SK-N-SH (cell line): ENCODE results near the gene ZNF385A. TPM values are rescaled to one million over a fixed set of nuclear protein-coding genes. Genes with fewer than 3 reads are reported as not detected.

Source experiments
- CTCF ChIA-PET: fragments of 300-600, 350-600 bp; formaldehyde crosslinking; extraction: SDS; loops from one replicate; lab custom pipeline; 2021; lab: Yijun Ruan, JAX
- POLR2A ChIA-PET: fragments of 350-600 bp; sonication (Branson Sonifier 250); formaldehyde crosslinking; extraction: SDS; loops from one replicate; lab custom pipeline; 2020; ENCODE audit warnings: antibody characterized with exemption, inconsistent platforms; lab: Yijun Ruan, JAX
- DNase-seq: peaks from one replicate; pipeline ENCODE4 v3.0.0; 2012
- H2AFZ ChIP-seq: fragments of 200-600 bp; sonication (generic); 2 replicates; pipeline ENCODE4 v1.8.1; 2016; ENCODE audit warnings: antibody characterized with exemption, mild to moderate bottlenecking, low read depth
- H3F3A ChIP-seq: fragments of 200-600 bp; sonication (generic); replicated peaks from 2 replicates; pipeline ENCODE3; 2016; ENCODE audit warnings: antibody characterized with exemption, mild to moderate bottlenecking; ENCODE audit not compliant: insufficient read depth
- H3K27ac ChIP-seq, 2 experiments: fragments of 200-500 bp in 1 of 2; fragments of 200-600 bp in 1 of 2; sonication (Bioruptor generic) in 1 of 2; sonication (generic), shearing (Covaris generic) in 1 of 2; 2 replicates each; pipeline versions ENCODE4 v1.5.1 to v1.6.1; 2014 to 2016; ENCODE audit warnings: low read depth in 2 of 2, inconsistent platforms in 1 of 2, low read length in 1 of 2, mild to moderate bottlenecking in 1 of 2, mixed read lengths in 1 of 2
- H3K27me3 ChIP-seq: fragments of 200-600 bp; sonication (generic), shearing (Covaris generic); 2 replicates; pipeline ENCODE4 v1.6.1; 2016; ENCODE audit warnings: mixed run types; ENCODE audit not compliant: insufficient read depth
- H3K36me3 ChIP-seq, 2 experiments: fragments of 200-500 bp in 1 of 2; fragments of 200-600 bp in 1 of 2; sonication (Bioruptor generic) in 1 of 2; sonication (generic) in 1 of 2; replicated peaks in 1 of 2; 2 replicates each; pipeline versions ENCODE3 to v1.5.1; 2014 to 2016; ENCODE audit warnings: low read length in 1 of 2, mild to moderate bottlenecking in 1 of 2; ENCODE audit not compliant: insufficient read depth in 2 of 2, control insufficient read depth in 1 of 2
- H3K4me1 ChIP-seq, 2 experiments: fragments of 200-500 bp in 1 of 2; fragments of 200-600 bp in 1 of 2; sonication (Bioruptor generic) in 1 of 2; sonication (generic), shearing (Covaris generic) in 1 of 2; 2 replicates each; pipeline versions ENCODE4 v1.5.1 to v1.6.1; 2014 to 2016; ENCODE audit warnings: low read depth in 1 of 2, low read length in 1 of 2, mixed run types in 1 of 2; ENCODE audit not compliant: insufficient read depth in 2 of 2, control insufficient read depth in 1 of 2
- H3K4me2 ChIP-seq: fragments of 200-600 bp; sonication (generic), shearing (Covaris generic); 2 replicates; pipeline ENCODE4 v1.6.1; 2017; ENCODE audit warnings: mixed run types
- H3K4me3 ChIP-seq, 2 experiments: fragments of 200-500 bp in 1 of 2; fragments of 200-600 bp in 1 of 2; sonication (Bioruptor generic) in 1 of 2; sonication (generic), shearing (Covaris generic) in 1 of 2; 2 replicates each; pipeline versions ENCODE4 v1.5.1 to v1.8.1; 2014 to 2016; ENCODE audit warnings: low read depth in 2 of 2, inconsistent platforms in 1 of 2, low read length in 1 of 2, mild to moderate bottlenecking in 1 of 2, mixed read lengths in 1 of 2, moderate library complexity in 1 of 2
- H3K79me2 ChIP-seq: fragments of 200-600 bp; sonication (generic); 2 replicates; pipeline ENCODE4 v1.8.1; 2017; ENCODE audit warnings: mild to moderate bottlenecking; ENCODE audit not compliant: insufficient read depth
- H3K9ac ChIP-seq: fragments of 200-600 bp; sonication (generic); 2 replicates; pipeline ENCODE4 v1.6.1; 2017; ENCODE audit warnings: mixed run types
- H3K9me2 ChIP-seq: fragments of 200-600 bp; sonication (generic); 2 replicates; pipeline ENCODE4 v1.6.1; 2017; ENCODE audit warnings: mixed run types
- H3K9me3 ChIP-seq: fragments of 200-600 bp; sonication (generic); 2 replicates; pipeline ENCODE4 v1.6.1; 2017; ENCODE audit warnings: mixed run types, mild to moderate bottlenecking, moderate library complexity
- H4K20me1 ChIP-seq: fragments of 200-600 bp; sonication (generic); 2 replicates; pipeline ENCODE4 v1.6.1; 2017; ENCODE audit warnings: mild to moderate bottlenecking, mixed run types; ENCODE audit not compliant: insufficient read depth
- CHD2 ChIP-seq: fragments of 150-350 bp; IDR thresholded peaks from 2 replicates; pipeline ENCODE4 v1.6.1; 2018; ENCODE audit warnings: low read length; ENCODE audit not compliant: partially characterized antibody
- EP300 ChIP-seq, 2 experiments: IDR thresholded peaks; 2 replicates each; pipeline versions ENCODE4 v1.4.0 to v1.6.1; 2012; ENCODE audit warnings: borderline replicate concordance in 1 of 2, low read depth in 1 of 2, low read length in 1 of 2
- FOXJ3 ChIP-seq: sonication (generic); formaldehyde crosslinking; IDR thresholded peaks from 2 replicates; pipeline ENCODE4 v1.5.1; 2020; ENCODE audit warnings: mild to moderate bottlenecking, missing genetic modification reagents
- FOXM1 ChIP-seq: IDR thresholded peaks from 2 replicates; pipeline ENCODE4 v1.4.0; 2012; ENCODE audit warnings: low read depth, mild to moderate bottlenecking
- GABPA ChIP-seq: IDR thresholded peaks from 2 replicates; pipeline ENCODE4 v1.4.0; 2012; ENCODE audit warnings: low read depth, mild to moderate bottlenecking
- GATA2 ChIP-seq: sonication (generic); formaldehyde crosslinking; IDR thresholded peaks from 2 replicates; pipeline ENCODE4 v1.5.0; 2020; ENCODE audit warnings: mild to moderate bottlenecking, missing genetic modification reagents
- IRF3 ChIP-seq: fragments of 150-350 bp; IDR thresholded peaks from 2 replicates; pipeline ENCODE4 v1.6.1; 2016; ENCODE audit warnings: mild to moderate bottlenecking, low read depth, low read length
- MAX ChIP-seq: IDR thresholded peaks from 2 replicates; pipeline ENCODE4 v1.4.0; 2012; ENCODE audit warnings: low read depth
- NRF1 ChIP-seq: IDR thresholded peaks from 2 replicates; pipeline ENCODE4 v1.6.1; 2012; ENCODE audit warnings: low read depth, mild to moderate bottlenecking, low read length
- POLR2AphosphoS5 ChIP-seq: IDR thresholded peaks from 2 replicates; pipeline ENCODE4 v1.6.1; 2012; ENCODE audit warnings: low read depth, low read length
- RXRA ChIP-seq: IDR thresholded peaks from 2 replicates; pipeline ENCODE4 v1.4.0; 2012; ENCODE audit warnings: low read depth, mild to moderate bottlenecking, borderline replicate concordance
- SIN3A ChIP-seq: IDR thresholded peaks from 2 replicates; pipeline ENCODE4 v1.6.1; 2012; ENCODE audit warnings: low read depth, mild to moderate bottlenecking, low read length, moderate library complexity, borderline replicate concordance
- TAF1 ChIP-seq: IDR thresholded peaks from 2 replicates; pipeline ENCODE4 v1.6.1; 2012; ENCODE audit warnings: low read depth, mild to moderate bottlenecking, low read length, moderate library complexity, borderline replicate concordance
- TCF12 ChIP-seq: IDR thresholded peaks from 2 replicates; pipeline ENCODE4 v1.4.0; 2012
- TEAD4 ChIP-seq: IDR thresholded peaks from 2 replicates; pipeline ENCODE4 v1.4.0; 2012; ENCODE audit warnings: mild to moderate bottlenecking, borderline replicate concordance; ENCODE audit not compliant: insufficient read depth
- ZBTB33 ChIP-seq: IDR thresholded peaks from 2 replicates; pipeline ENCODE4 v1.4.0; 2012; ENCODE audit warnings: low read depth, borderline replicate concordance
- WGBS: methylation state at CpG from one replicate; pipeline ENCODE4 v1.1.6; 2017; ENCODE audit warnings: low lambda C conversion rate; 5-methylcytosine and 5-hydroxymethylcytosine counted together
- polyA plus RNA-seq, 3 experiments: library from polyadenylated mRNA; depleted of rRNA; stranded (reverse); fragments of >200 nt; gene quantifications; 2 replicates each; pipeline ENCODE4 v1.2.3, GENCODE V29; 2012
- TF ChIP-seq, protein P1 (sequence below): IDR thresholded peaks from 2 replicates; pipeline ENCODE4; 2012

ZNF385A gene
- polyA plus RNA-seq, 1 of the 3 experiments (the other 2 are of a cell fraction): 2.6 TPM

- H3K4me1 ChIP-seq: peaks cover 0 to 15% of the 10 kb centered on the region in 2 experiments; a peak in 3 of 4 replicates
- CTCF ChIA-PET: interaction anchor here (1.4 to 11.8 kb wide), 3 partner anchors 17 to 24 kb away, joined by 3 to 125 read pairs (median 35); no protein-coding TSS in a partner anchor
Observed at GRCh38 chr12:54421879-54422250, 37.3 kb upstream of the ZNF385A start.

More at GRCh38 chr12:54421879-54422250, 37.3 kb upstream of the ZNF385A start:
- H3K9me2 ChIP-seq: no peaks in the 10 kb centered on the region
- TF ChIP-seq TEAD4: no peak
- no peak for TF ChIP-seq GABPA
- TF ChIP-seq NRF1: no peak
- TF ChIP-seq FOXJ3 (CRISPR knock-in tag): no peak
- TF ChIP-seq POLR2AphosphoS5: no peak
- TF ChIP-seq GATA2 (CRISPR knock-in tag): no peak
- TF ChIP-seq IRF3: no peak
- no peak for TF ChIP-seq EP300 (IDR thresholded peaks at IDR 0.05; ENCODE audit: borderline replicate concordance in 1 of 2, low read depth in 1 of 2, low read length in 1 of 2)
- no peak for TF ChIP-seq FOXM1
- TF ChIP-seq SIN3A: no peak
- no peak for TF ChIP-seq MAX
- TF ChIP-seq, protein P1, sequence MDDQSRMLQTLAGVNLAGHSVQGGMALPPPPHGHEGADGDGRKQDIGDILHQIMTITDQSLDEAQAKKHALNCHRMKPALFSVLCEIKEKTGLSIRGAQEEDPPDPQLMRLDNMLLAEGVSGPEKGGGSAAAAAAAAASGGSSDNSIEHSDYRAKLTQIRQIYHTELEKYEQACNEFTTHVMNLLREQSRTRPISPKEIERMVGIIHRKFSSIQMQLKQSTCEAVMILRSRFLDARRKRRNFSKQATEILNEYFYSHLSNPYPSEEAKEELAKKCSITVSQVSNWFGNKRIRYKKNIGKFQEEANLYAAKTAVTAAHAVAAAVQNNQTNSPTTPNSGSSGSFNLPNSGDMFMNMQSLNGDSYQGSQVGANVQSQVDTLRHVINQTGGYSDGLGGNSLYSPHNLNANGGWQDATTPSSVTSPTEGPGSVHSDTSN: no peak
- no peak for TF ChIP-seq CHD2
- no peak for TF ChIP-seq TAF1
- TF ChIP-seq ZBTB33: no peak
- no peak for TF ChIP-seq RXRA
- TF ChIP-seq TCF12: no peak
- TF ChIP-seq, all 33 proteins: peak for 0
- WGBS: 67% methylated on average over 2 of the region's 2 CpGs
- H3F3A ChIP-seq: peaks cover 2% of the 10 kb centered on the region
- no peaks in the 10 kb centered on the region for H4K20me1 ChIP-seq
- POLR2A ChIA-PET: no interaction called here
- peaks cover 27% of the 10 kb centered on the region for H3K79me2 ChIP-seq
- H3K4me2 ChIP-seq: no peak overlapping the region
- H3K9me3 ChIP-seq: no peaks in the 10 kb centered on the region
- H3K9ac ChIP-seq: no peak overlapping the region
- H3K27me3 ChIP-seq: no peaks in the 10 kb centered on the region
- no peak overlapping the region for H2AFZ ChIP-seq
- no peak overlapping the region for H3K4me3 ChIP-seq
- DNase-seq: no peak
- H3K27ac ChIP-seq: no peak overlapping the region
- H3K36me3 ChIP-seq: no peaks in the 10 kb centered on the region
